Liver (tissue), 9 donors: Measurements from ENCODE around the gene FOXN3. TPM values are rescaled to one million over a fixed set of nuclear protein-coding genes. Genes with fewer than 3 reads are reported as not detected.
A peak's percentile ranks its signal among the peaks of the same experiment; 100 is the strongest.

Experiments
- DNase-seq: peaks from one replicate; pipeline ENCODE4 v3.0.0-alpha.2; 2017; ENCODE audit warnings: low spot score
- H3K27ac ChIP-seq, 2 donors: one replicate each; pipeline ENCODE4 v1.7.0; 2013; ENCODE audit warnings: inconsistent platforms in 2 of 2, low read length in 2 of 2, control low read depth in 1 of 2, low read depth in 1 of 2, mild to moderate bottlenecking in 1 of 2
- H3K27me3 ChIP-seq, 4 donors: one replicate each; pipeline versions ENCODE4 v1.6.1 to v1.7.0; 2013; ENCODE audit warnings: low read length in 3 of 4, inconsistent platforms in 1 of 4, mild to moderate bottlenecking in 1 of 4, moderate library complexity in 1 of 4; ENCODE audit not compliant: control insufficient read depth in 4 of 4, insufficient read depth in 4 of 4
- H3K36me3 ChIP-seq, 4 donors: one replicate each; pipeline versions ENCODE4 v1.6.1 to v1.7.0; 2013; ENCODE audit warnings: low read length in 3 of 4, mild to moderate bottlenecking in 3 of 4, low read depth in 1 of 4, moderate library complexity in 1 of 4; ENCODE audit not compliant: control insufficient read depth in 4 of 4, insufficient read depth in 3 of 4
- H3K4me1 ChIP-seq, 4 donors: one replicate each; pipeline versions ENCODE4 v1.6.1 to v1.7.0; 2013; ENCODE audit warnings: low read length in 3 of 4, mild to moderate bottlenecking in 3 of 4, moderate library complexity in 1 of 4; ENCODE audit not compliant: control insufficient read depth in 4 of 4, insufficient read depth in 4 of 4
- H3K4me3 ChIP-seq, 3 donors: one replicate each; pipeline versions ENCODE4 v1.6.1 to v1.7.0; 2013; ENCODE audit warnings: low read length in 3 of 3, control low read depth in 1 of 3, low read depth in 1 of 3, mild to moderate bottlenecking in 1 of 3
- H3K9ac ChIP-seq, 2 donors: one replicate each; pipeline ENCODE4 v1.7.0; 2013; ENCODE audit warnings: low read length in 2 of 2, mild to moderate bottlenecking in 2 of 2, moderate library complexity in 2 of 2, control low read depth in 1 of 2, low read depth in 1 of 2
- H3K9me3 ChIP-seq, 4 donors: one replicate each; pipeline versions ENCODE4 v1.6.1 to v1.7.0; 2013; ENCODE audit warnings: low read length in 3 of 4; ENCODE audit not compliant: control insufficient read depth in 4 of 4
- ATF3 ChIP-seq: IDR thresholded peaks from 2 replicates; pipeline ENCODE4 v1.6.1; 2016; ENCODE audit warnings: antibody characterized with exemption
- EGR1 ChIP-seq, 2 donors: IDR thresholded peaks; 2 replicates each; pipeline ENCODE4 v1.6.1; 2016 to 2018; ENCODE audit warnings: antibody characterized with exemption in 2 of 2, low read depth in 2 of 2
- FOXA1 ChIP-seq: IDR thresholded peaks from 2 replicates; pipeline ENCODE4 v1.6.1; 2016; ENCODE audit warnings: antibody characterized with exemption
- FOXA2 ChIP-seq: IDR thresholded peaks from 2 replicates; pipeline ENCODE4 v1.6.1; 2016; ENCODE audit warnings: antibody characterized with exemption
- GABPA ChIP-seq, 2 donors: IDR thresholded peaks in 1 of 2; conservative IDR thresholded peaks in 1 of 2; 2 replicates each; pipeline ENCODE4 v1.6.1; 2016; ENCODE audit warnings: antibody characterized with exemption in 2 of 2, mild to moderate bottlenecking in 1 of 2, moderate library complexity in 1 of 2
- HNF4A ChIP-seq, 2 donors: conservative IDR thresholded peaks; 2 replicates each; pipeline ENCODE4 v1.6.1; 2016; ENCODE audit warnings: antibody characterized with exemption in 2 of 2, mild to moderate bottlenecking in 2 of 2
- HNF4G ChIP-seq: IDR thresholded peaks from 2 replicates; pipeline ENCODE4 v1.6.1; 2016; ENCODE audit warnings: antibody characterized with exemption
- JUND ChIP-seq, 2 donors: IDR thresholded peaks; 2 replicates each; pipeline ENCODE4 v1.6.1; 2016; ENCODE audit warnings: antibody characterized with exemption in 2 of 2
- MAX ChIP-seq: IDR thresholded peaks from 2 replicates; pipeline ENCODE4 v1.6.1; 2016; ENCODE audit warnings: antibody characterized with exemption
- NR2F2 ChIP-seq: IDR thresholded peaks from 2 replicates; pipeline ENCODE4 v1.6.1; 2016; ENCODE audit warnings: antibody characterized with exemption
- RAD21 ChIP-seq, 2 donors: IDR thresholded peaks; 2 replicates each; pipeline ENCODE4 v1.6.1; 2016; ENCODE audit warnings: antibody characterized with exemption in 2 of 2, mild to moderate bottlenecking in 2 of 2
- RXRA ChIP-seq, 2 donors: IDR thresholded peaks; 2 replicates each; pipeline ENCODE4 v1.6.1; 2017 to 2018; ENCODE audit warnings: antibody characterized with exemption in 2 of 2, mild to moderate bottlenecking in 1 of 2
- SP1 ChIP-seq: IDR thresholded peaks from 2 replicates; pipeline ENCODE4 v1.6.1; 2018; ENCODE audit warnings: antibody characterized with exemption, mild to moderate bottlenecking
- TAF1 ChIP-seq: conservative IDR thresholded peaks from 2 replicates; pipeline ENCODE4 v1.6.1; 2016; ENCODE audit warnings: antibody characterized with exemption, mild to moderate bottlenecking
- YY1 ChIP-seq: IDR thresholded peaks from 2 replicates; pipeline ENCODE4 v1.6.1; 2016; ENCODE audit warnings: antibody characterized with exemption, mild to moderate bottlenecking
- ZBTB33 ChIP-seq: IDR thresholded peaks from 2 replicates; pipeline ENCODE4 v1.6.1; 2016; ENCODE audit warnings: antibody characterized with exemption
- WGBS: extraction: QIAGEN DNeasy Blood & Tissue Kit; methylation state at CpG from one replicate; pipeline ENCODE4 v1.1.7; 2013; 5-methylcytosine and 5-hydroxymethylcytosine counted together
- polyA plus RNA-seq, 2 donors: library from polyadenylated mRNA; stranded (reverse) in 1 of 2; unstranded in 1 of 2; fragments of 200-250 nt in 1 of 2; fragments of >200 nt in 1 of 2; fragmentation: Nextera tagmentation in 1 of 2; extraction: Ambion mirVana in 1 of 2; gene quantifications; one replicate each; pipeline versions ENCODE4 v1.2.1 to v1.2.3, GENCODE V29; 2013 to 2015
- total RNA-seq, 2 donors: library from RNA; depleted of rRNA; stranded (reverse); fragments of >200 nt; gene quantifications; one replicate each; pipeline ENCODE4 v1.2.3, GENCODE V29; 2014
- TF ChIP-seq, protein P1 (sequence below): fragments of 150-350 bp; IDR thresholded peaks from 2 replicates; pipeline ENCODE4 v1.5.1; 2017; ENCODE audit warnings: improper control_type of control experiment, low read depth, low read length; ENCODE audit not compliant: missing input control
- donor health status: healthy.
- donor health status: healthy.
- donor health status: healthy.
- donor health status: healthy.
- donor health status: healthy.

FOXN3 gene
- total and polyA plus RNA-seq, 4 donors = 17.8 to 44.8 (median 35.3) TPM

DNA sequence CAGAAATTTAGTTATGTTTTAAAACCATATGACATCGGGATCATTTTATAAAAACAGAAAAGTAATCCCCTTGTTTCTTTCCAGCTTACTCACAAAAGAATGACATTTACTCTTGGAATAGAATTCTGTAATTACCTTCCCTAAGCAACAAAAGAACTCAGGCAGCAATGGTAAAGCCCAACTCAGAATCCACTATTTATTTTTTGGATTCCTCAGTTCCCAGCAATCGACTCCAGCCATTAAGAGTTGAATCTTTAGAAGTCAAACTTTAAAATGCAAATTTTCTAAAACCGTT is 65.9 kb downstream of the FOXN3 start:
- H3K4me1 ChIP-seq = peaks cover 10 to 31% (median 25%) of the 10 kb centered on the region in 4 donors
- peak overlapping the region in 1 of 2 donors; percentile 51 for H3K9ac ChIP-seq
- 15% methylated on average over 3 of the region's 3 CpGs for WGBS
- no peak overlapping the region for H3K4me3 ChIP-seq
- H3K27me3 ChIP-seq = no peaks in the 10 kb centered on the region
- no peak for TF ChIP-seq ATF3
- peak in 1 of 2 donors; percentile 9 for TF ChIP-seq GABPA (IDR thresholded peaks at IDR 0.05 in 1 of 2, conservative IDR thresholded peaks at IDR 0.05 in 1 of 2)
- H3K9me3 ChIP-seq = no peaks in the 10 kb centered on the region
- H3K27ac ChIP-seq = peak overlapping the region; percentile 60 to 84
- no peak for DNase-seq
- H3K36me3 ChIP-seq = peaks cover 0 to 4% (median 2%) of the 10 kb centered on the region in 4 donors

DNA sequence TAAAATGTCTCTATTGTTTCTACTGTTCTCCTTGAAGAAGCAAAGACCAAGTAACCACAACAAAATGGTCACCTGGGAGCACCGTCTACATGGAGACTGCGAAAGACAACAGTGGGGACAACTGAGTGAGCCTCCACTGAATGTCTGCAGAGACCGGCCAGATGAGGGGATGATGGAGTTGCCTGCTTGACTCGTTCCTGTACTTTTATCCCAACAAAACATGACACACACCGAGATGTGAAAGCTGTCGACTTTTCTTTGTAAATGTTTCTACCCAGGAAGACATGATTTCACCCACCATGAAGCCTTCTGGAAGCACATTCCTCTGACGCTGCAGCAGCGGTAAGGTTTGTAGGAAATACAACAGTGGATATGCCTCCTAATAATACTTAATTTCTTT is 66.9 kb downstream of the FOXN3 start:
- TF ChIP-seq SP1 = no peak
- no peak for TF ChIP-seq RXRA (IDR thresholded peaks at IDR 0.05)
- no peak for TF ChIP-seq HNF4G
- no peak for TF ChIP-seq FOXA1
- TF ChIP-seq EGR1 (IDR thresholded peaks at IDR 0.05; ENCODE audit: low read depth in 2 of 2) = no peak
- no peak for TF ChIP-seq TAF1
- TF ChIP-seq ZBTB33 = no peak
- no peak for TF ChIP-seq JUND (IDR thresholded peaks at IDR 0.05)
- no peak for TF ChIP-seq ATF3
- no peak for TF ChIP-seq NR2F2
- no peak for TF ChIP-seq RAD21 (IDR thresholded peaks at IDR 0.05)
- TF ChIP-seq YY1 = no peak
- TF ChIP-seq MAX = no peak
- no peak for TF ChIP-seq HNF4A (conservative IDR thresholded peaks at IDR 0.05)
- H3K4me3 ChIP-seq = no peak overlapping the region
- peaks cover 0 to 4% (median 2%) of the 10 kb centered on the region in 4 donors for H3K36me3 ChIP-seq
- H3K9ac ChIP-seq = no peak overlapping the region
- H3K4me1 ChIP-seq = peaks cover 10 to 31% (median 25%) of the 10 kb centered on the region in 4 donors
- H3K9me3 ChIP-seq = no peaks in the 10 kb centered on the region
- no peak overlapping the region for H3K27ac ChIP-seq
- 97% methylated on average over 8 of the region's 8 CpGs for WGBS
- no peak for DNase-seq
- no peaks in the 10 kb centered on the region for H3K27me3 ChIP-seq

DNA sequence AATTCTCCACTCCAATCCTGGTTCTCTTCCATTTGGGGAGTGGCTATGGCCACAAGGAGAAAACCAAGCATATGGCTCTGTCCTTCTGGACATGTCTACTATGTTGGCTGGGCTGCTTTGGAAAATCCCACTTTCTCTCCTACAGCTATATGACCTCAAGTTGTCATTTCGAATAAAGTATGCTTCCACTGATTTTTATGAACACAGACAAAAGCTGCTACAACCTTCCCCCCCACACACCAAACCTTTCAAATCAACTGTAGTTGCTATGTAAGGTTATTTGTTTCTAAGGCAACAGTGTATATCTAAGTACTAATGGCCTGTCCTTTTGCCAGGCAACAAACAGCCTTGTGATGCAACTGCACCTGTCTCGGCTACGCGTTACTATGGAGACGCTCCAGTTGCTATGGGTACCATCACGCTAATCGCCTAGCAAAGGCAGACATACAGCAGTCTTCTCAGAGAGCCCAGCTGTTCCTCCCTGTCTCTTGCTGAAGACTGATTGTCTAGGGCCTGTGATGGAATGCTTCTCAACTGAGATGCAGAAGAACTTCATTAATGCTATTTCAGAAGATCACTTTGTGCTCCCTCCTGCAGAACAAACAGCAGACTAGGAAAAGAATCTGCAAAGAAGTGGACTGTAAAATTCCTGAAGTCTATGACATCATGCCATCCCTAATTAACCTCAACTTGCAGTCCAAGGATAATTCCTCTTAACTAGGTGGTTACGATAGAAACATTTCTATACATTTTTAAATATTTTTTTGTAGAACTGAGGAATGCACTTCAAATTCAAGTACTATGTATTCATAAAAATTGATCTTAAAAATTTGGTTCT is 67.6 kb downstream of the FOXN3 start:
- Histone ChIP-seq H3K36me3 (peaks cover 0 to 4% (median 2%) of the 10 kb centered on the region in 4 donors), H3K9me3 (no peaks in the 10 kb centered on the region), H3K4me1 (peaks cover 10 to 31% (median 25%) of the 10 kb centered on the region in 4 donors), H3K4me3 (no peak overlapping the region), H3K27me3 (no peaks in the 10 kb centered on the region), H3K27ac (no peak overlapping the region), H3K9ac (no peak overlapping the region)
- no peak for DNase-seq
- 57% methylated on average over 8 of the region's 8 CpGs for WGBS
- TF ChIP-seq RAD21 (IDR thresholded peaks at IDR 0.05) = peak in 1 of 2 donors; percentile 39
- TF ChIP-seq, protein P1, sequence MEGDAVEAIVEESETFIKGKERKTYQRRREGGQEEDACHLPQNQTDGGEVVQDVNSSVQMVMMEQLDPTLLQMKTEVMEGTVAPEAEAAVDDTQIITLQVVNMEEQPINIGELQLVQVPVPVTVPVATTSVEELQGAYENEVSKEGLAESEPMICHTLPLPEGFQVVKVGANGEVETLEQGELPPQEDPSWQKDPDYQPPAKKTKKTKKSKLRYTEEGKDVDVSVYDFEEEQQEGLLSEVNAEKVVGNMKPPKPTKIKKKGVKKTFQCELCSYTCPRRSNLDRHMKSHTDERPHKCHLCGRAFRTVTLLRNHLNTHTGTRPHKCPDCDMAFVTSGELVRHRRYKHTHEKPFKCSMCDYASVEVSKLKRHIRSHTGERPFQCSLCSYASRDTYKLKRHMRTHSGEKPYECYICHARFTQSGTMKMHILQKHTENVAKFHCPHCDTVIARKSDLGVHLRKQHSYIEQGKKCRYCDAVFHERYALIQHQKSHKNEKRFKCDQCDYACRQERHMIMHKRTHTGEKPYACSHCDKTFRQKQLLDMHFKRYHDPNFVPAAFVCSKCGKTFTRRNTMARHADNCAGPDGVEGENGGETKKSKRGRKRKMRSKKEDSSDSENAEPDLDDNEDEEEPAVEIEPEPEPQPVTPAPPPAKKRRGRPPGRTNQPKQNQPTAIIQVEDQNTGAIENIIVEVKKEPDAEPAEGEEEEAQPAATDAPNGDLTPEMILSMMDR = no peak
- TF ChIP-seq MAX = no peak
- TF ChIP-seq ATF3 = peak; percentile 94
- no peak for TF ChIP-seq FOXA1
- TF ChIP-seq RXRA (IDR thresholded peaks at IDR 0.05) = no peak
- no peak for TF ChIP-seq FOXA2
- TF ChIP-seq HNF4A (conservative IDR thresholded peaks at IDR 0.05) = peak in 1 of 2 donors; percentile 9
- no peak for TF ChIP-seq JUND (IDR thresholded peaks at IDR 0.05)
- no peak for TF ChIP-seq EGR1 (IDR thresholded peaks at IDR 0.05; ENCODE audit: low read depth in 2 of 2)
- TF ChIP-seq ZBTB33 = no peak
- no peak for TF ChIP-seq NR2F2
